Heart left ventricle (tissue), 13 donors: Measurements from ENCODE around the gene UBE2Q2.

ENCODE experiments used
- CTCF ChIP-seq, 12 donors: fragments of 200-600 bp; sonication (generic) in 4 of 12; IDR thresholded peaks; one replicate each; pipeline versions ENCODE4 v1.5.0 to v1.8.0; 2018 to 2022; ENCODE audit warnings: antibody characterized with exemption in 12 of 12, mild to moderate bottlenecking in 5 of 12
- POLR2A ChIP-seq, 2 donors: fragments of 450-650 bp; IDR thresholded peaks; one replicate each; pipeline ENCODE4 v1.6.1; 2017; ENCODE audit warnings: antibody characterized with exemption in 2 of 2, mild to moderate bottlenecking in 2 of 2, moderate library complexity in 2 of 2
- donor health status: ischemic (EF 13 %, LVEDD 7.1; RV severe dilation, severe dysfunction).
- donor health status: DM: no; HTN: yes; CAD: no.
- donor health status: DM: no; HTN: no; CAD: no.
- donor health status: ischemic (EF 25% LVEDD 6.9; RV normal size, moderate dysfunction).
- donor health status: ischemic (EF 25% LVEDD 5.7; RV mildly dilated, moderate dysfunction).
- donor health status: ischemic (EF 35%, LVEDD 5.7; RV mildly dilated, moderate dysfunction).
- donor health status: nonischemic (EF 11% LVEDD 7.7; RV severe dilation, severe dysfunction).
- donor health status: DM: yes; HTN: yes; CAD: no.
- donor health status: PGD.
- donor health status: ischemic (EF 29% LVEDD 5.4; RV normal size, mild dysfunction).
- donor health status: nonischemic (EF 23%, LVEDD 6.1; RV moderate dilation, normal function).

DNA sequence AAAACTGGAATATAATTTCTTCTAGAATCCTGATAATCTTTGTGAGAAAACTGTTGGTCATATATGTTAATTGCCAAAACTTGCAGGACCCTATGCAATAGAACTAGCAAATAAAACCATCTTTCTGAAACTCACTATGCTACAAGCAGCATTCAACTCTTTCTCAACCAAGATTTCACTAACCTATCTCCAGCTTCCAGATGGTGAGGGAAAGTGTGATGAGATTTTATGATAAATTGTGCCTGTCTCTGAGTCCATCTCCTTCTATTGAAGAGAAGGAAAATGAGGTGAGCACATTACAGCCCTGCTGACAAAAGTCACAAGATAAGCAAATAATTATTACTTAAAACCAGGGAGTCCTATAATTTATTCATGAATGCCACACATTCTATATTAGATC is 44.1 kb upstream of the UBE2Q2 start:
- TF ChIP-seq CTCF (IDR thresholded peaks at IDR 0.05) = no peak
- TF ChIP-seq POLR2A (IDR thresholded peaks at IDR 0.05) = no peak
